ENCODE measurements around the gene QRSL1. TPM values are rescaled to one million over a fixed set of nuclear protein-coding genes. Genes with fewer than 3 reads are reported as not detected.

QRSL1 gene
- total and polyA plus RNA-seq, 2 donors (not counting 3 experiments of a cell fraction or from before 2014, with no cell fraction given), result 4.3 to 11.3 TPM

- no peak overlapping the region for H3K4me2 ChIP-seq (ENCODE audit: insufficient read depth, low read length)
- ChIA-PET POLR2A (no interaction called here), CTCF (no interaction called here)
- no peak overlapping the region for H2AFZ ChIP-seq (ENCODE audit: low read depth, low read length)
- DNase-seq (ENCODE audit: low read depth, low spot score) (no peak), FAIRE-seq (no peak)
- dilution Hi-C loops (cut with MboI; ENCODE audit: extremely low pct_ligation_motif_present, low sequenced_read_pairs) (no loop called here), intact Hi-C loops (cut with micrococcal nuclease) (no loop called here)
- H3K9me1 ChIP-seq (replicated peaks; ENCODE audit: control insufficient read depth, extremely low read depth, insufficient read depth, low read length), result no peaks in the 10 kb centered on the region
- H4K20me1 ChIP-seq (replicated peaks; ENCODE audit: control insufficient read depth, extremely low read depth, insufficient read depth, low read length), result no peaks in the 10 kb centered on the region
- no peaks in the 10 kb centered on the region for H3K9me3 ChIP-seq (replicated peaks; ENCODE audit: control insufficient read depth, insufficient read depth, low read length)
- TF ChIP-seq POLR2AphosphoS5 (IDR thresholded peaks at IDR 0.05; ENCODE audit: insufficient read depth, low read depth, low read length) (no peak), MAX (IDR thresholded peaks at IDR 0.05; ENCODE audit: insufficient read depth, insufficient read length) (no peak), CTCF (IDR thresholded peaks at IDR 0.05; ENCODE audit: extremely low read depth in 1 of 2, insufficient read depth in 1 of 2, low read depth in 1 of 2, low read length in 2 of 2) (no peak), EZH2 (IDR thresholded peaks at IDR 0.05; ENCODE audit: borderline replicate concordance, low read depth, low read length, severe bottlenecking) (no peak), GATA2 (IDR thresholded peaks at IDR 0.05; ENCODE audit: insufficient read depth, insufficient read length, low read depth, low read length) (no peak), FOS (IDR thresholded peaks at IDR 0.05; ENCODE audit: borderline replicate concordance, insufficient read depth, low read length) (no peak), POLR2A (IDR thresholded peaks at IDR 0.05; ENCODE audit: low read depth, low read length) (no peak), JUN (IDR thresholded peaks at IDR 0.05; ENCODE audit: borderline replicate concordance, insufficient read depth, insufficient read length, low read depth) (no peak), MYC (IDR thresholded peaks at IDR 0.05; ENCODE audit: low read depth, low read length) (no peak)
- BruUV-seq (replicated peaks), result no TSS peak
- H3K4me1 ChIP-seq (ENCODE audit: control insufficient read depth, extremely low read depth, insufficient read depth, low read length), result peaks cover 3% of the 10 kb centered on the region
- no peak overlapping the region for H3K4me3 ChIP-seq (replicated peaks in 1 of 3; ENCODE audit: insufficient read depth in 1 of 3, low read depth in 1 of 3, low read length in 3 of 3)
- H3K27ac ChIP-seq (ENCODE audit: insufficient read depth, low read depth, low read length), result no peak overlapping the region
- no peak overlapping the region for H3K9ac ChIP-seq (replicated peaks; ENCODE audit: extremely low read depth, insufficient read depth, low read length)
- peaks cover 2% of the 10 kb centered on the region for H3K79me2 ChIP-seq (ENCODE audit: control insufficient read depth, insufficient read depth, low read length)
- H3K27me3 ChIP-seq (ENCODE audit: control insufficient read depth in 2 of 2, insufficient read depth in 2 of 2, low read length in 2 of 2), result no peaks in the 10 kb centered on the region
- peaks cover 4 to 5% of the 10 kb centered on the region in 2 experiments for H3K36me3 ChIP-seq (ENCODE audit: control insufficient read depth in 2 of 2, extremely low read depth in 1 of 2, insufficient read depth in 2 of 2, low read length in 2 of 2)
These were observed 13.1 kb downstream of the QRSL1 start for GRCh38 chr6:106642476-106642875.

All from endothelial cell of umbilical vein (primary cell).